Measurements from ENCODE around the gene MTARC2. TPM values are rescaled to one million over a fixed set of nuclear protein-coding genes. Genes with fewer than 3 reads are reported as not detected.

Gene MTARC2
- total RNA-seq, 3 donors from 2014 or later, result 26.7 to 41.8 (median 35.6) TPM

DNA sequence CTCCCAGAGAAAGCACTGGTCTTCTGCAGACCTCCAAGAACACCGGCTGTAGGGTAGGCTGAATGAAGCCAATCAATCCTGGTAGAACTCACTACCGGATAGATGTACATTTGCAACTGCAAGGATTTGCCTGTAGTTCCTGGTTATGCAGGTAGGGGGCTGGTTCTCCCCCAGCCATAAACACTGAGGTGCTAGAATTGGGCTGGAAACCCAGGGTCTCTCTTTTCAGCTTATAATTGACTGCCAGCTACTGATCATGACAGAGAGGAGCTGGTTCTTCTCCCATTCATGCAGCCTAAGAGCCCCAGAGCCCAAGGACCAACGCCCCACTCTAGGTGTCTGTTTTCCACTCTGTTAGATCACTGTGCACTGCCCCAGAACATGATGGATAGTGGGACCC lies 21.5 kb upstream of the MTARC2 start:
- ATAC-seq, result no peak

DNA sequence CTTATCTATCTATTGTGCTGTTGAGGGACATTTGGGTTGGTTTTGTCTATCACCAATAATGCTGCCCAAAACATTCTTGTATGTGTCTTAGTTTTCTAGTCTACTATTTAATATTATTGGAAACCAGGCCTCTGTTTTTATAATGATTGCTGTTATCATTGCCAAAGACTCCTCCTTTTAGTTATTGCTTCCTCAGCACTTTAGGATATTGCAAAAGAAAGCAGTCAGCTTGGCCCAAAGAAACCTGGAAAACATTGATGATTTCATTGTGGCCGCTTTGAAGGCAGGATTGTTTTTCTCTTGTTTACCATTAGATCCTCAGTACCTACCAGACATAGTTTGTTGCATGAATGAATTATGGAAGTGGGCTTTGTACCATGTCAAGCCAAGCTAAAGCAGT lies 20.6 kb upstream of the MTARC2 start:
- ATAC-seq, result no peak
- intact Hi-C loops (cut with DNase I, micrococcal nuclease), result no loop called here
- no peak for TF ChIP-seq CTCF (IDR thresholded peaks at IDR 0.05)
- H3K4me1 ChIP-seq (ENCODE audit: low read depth), result no peaks in the 10 kb centered on the region
- H3K36me3 ChIP-seq (ENCODE audit: low read depth), result no peaks in the 10 kb centered on the region
- H3K9me3 ChIP-seq, result no peaks in the 10 kb centered on the region
- no peak overlapping the region for H3K4me3 ChIP-seq
- no peak for DNase-seq

More for the DNA sequence above, 21.5 kb upstream of the MTARC2 start:
- no peak for TF ChIP-seq CTCF (IDR thresholded peaks at IDR 0.05)
- H3K4me3 ChIP-seq, result no peak overlapping the region
- H3K9me3 ChIP-seq, result no peaks in the 10 kb centered on the region
- no peak for DNase-seq
- no peaks in the 10 kb centered on the region for H3K36me3 ChIP-seq (ENCODE audit: low read depth)
- intact Hi-C loops (cut with DNase I, micrococcal nuclease), result no loop called here
- no peaks in the 10 kb centered on the region for H3K4me1 ChIP-seq (ENCODE audit: low read depth)

DNA sequence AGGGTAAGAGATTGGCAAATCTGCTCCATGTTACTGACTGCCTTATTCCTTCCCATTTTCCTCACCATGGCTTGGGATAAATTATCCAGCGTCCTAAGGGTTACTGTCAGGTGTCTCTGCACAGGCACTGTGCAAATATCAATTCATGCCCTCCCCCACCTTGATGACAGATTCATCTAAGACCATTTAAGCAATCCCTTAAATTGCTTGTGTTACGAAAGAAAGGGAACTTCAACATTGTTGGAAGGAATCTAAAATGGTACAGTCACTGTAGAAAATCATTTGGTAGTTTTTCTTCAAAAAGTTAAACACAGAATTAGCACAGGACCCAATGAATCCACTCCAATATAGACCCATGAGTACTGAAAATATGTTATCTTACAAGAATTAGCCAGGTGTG lies 17.6 kb upstream of the MTARC2 start:
- Histone ChIP-seq H3K4me3 (no peak overlapping the region), H3K9me3 (no peaks in the 10 kb centered on the region), H3K36me3 (ENCODE audit: low read depth) (no peaks in the 10 kb centered on the region), H3K4me1 (ENCODE audit: low read depth) (peaks cover 11% of the 10 kb centered on the region)
- no peak for ATAC-seq
- DNase-seq, result no peak
- intact Hi-C loops (cut with DNase I, micrococcal nuclease), result no loop called here
- TF ChIP-seq CTCF (IDR thresholded peaks at IDR 0.05), result no peak

- intact Hi-C loops (cut with DNase I, micrococcal nuclease), result no loop called here
- Histone ChIP-seq H3K4me3 (no peak overlapping the region), H3K36me3 (ENCODE audit: low read depth) (no peaks in the 10 kb centered on the region)
These were observed 16.0 kb upstream of the MTARC2 start for GRCh38 chr1:220732137-220732536.

GRCh38 chr1:220732621-220733020 lies 15.5 kb upstream of the MTARC2 start:
- ATAC-seq (no peak), DNase-seq (no peak)
- H3K9me3 ChIP-seq, result no peaks in the 10 kb centered on the region
- H3K36me3 ChIP-seq (ENCODE audit: low read depth), result no peaks in the 10 kb centered on the region
- no peak overlapping the region for H3K4me3 ChIP-seq
- TF ChIP-seq CTCF (IDR thresholded peaks at IDR 0.05), result no peak
- intact Hi-C loops (cut with DNase I, micrococcal nuclease), result no loop called here
- peaks cover 11% of the 10 kb centered on the region for H3K4me1 ChIP-seq (ENCODE audit: low read depth)

More at GRCh38 chr1:220732137-220732536, 16.0 kb upstream of the MTARC2 start:
- no peaks in the 10 kb centered on the region for H3K9me3 ChIP-seq
- H3K4me1 ChIP-seq (ENCODE audit: low read depth), result peaks cover 11% of the 10 kb centered on the region
- no peak for TF ChIP-seq CTCF (IDR thresholded peaks at IDR 0.05)
- ATAC-seq, result no peak
- DNase-seq, result no peak

- no peaks in the 10 kb centered on the region for H3K9me3 ChIP-seq
- ATAC-seq (peak; percentile 93), DNase-seq (peak; percentile 76 to 82 (median 78))
- H3K36me3 ChIP-seq (ENCODE audit: low read depth), result no peaks in the 10 kb centered on the region
- TF ChIP-seq CTCF (IDR thresholded peaks at IDR 0.05), result peak; percentile 65
- intact Hi-C loops (cut with DNase I, micrococcal nuclease), result no loop called here
- H3K4me1 ChIP-seq (ENCODE audit: low read depth), result peaks cover 11% of the 10 kb centered on the region
- no peak overlapping the region for H3K4me3 ChIP-seq
These were observed 15.0 kb upstream of the MTARC2 start for GRCh38 chr1:220733086-220733601.
